K562 (cell line): ENCODE measurements around the gene CDK14. TPM values are rescaled to one million over a fixed set of nuclear protein-coding genes. Genes with fewer than 3 reads are reported as not detected.

Source experiments
- LCOR ChIP-seq: sonication (generic); formaldehyde crosslinking; IDR thresholded peaks from 2 replicates; pipeline ENCODE4 v1.8.0; 2022; ENCODE audit warnings: mild to moderate bottlenecking, missing genetic modification reagents
- U2AF2 ChIP-seq: fragments of 200-400 bp; formaldehyde crosslinking; optimal IDR thresholded peaks from 2 replicates; pipeline ENCODE3; 2017; ENCODE audit warnings: low read depth, mild to moderate bottlenecking, low read length
- polyA plus RNA-seq, 8 experiments: library from polyadenylated mRNA; depleted of rRNA in 4 of 8; stranded (reverse) in 5 of 8; unstranded in 3 of 8; fragments of >200 nt; fragmentation: Nextera tagmentation in 2 of 8; fragmentation: Illumina TruSeq in 1 of 8; extraction: Ambion mirVana in 2 of 8; extraction: Trizol in 1 of 8; gene quantifications; 2 replicates each; pipeline versions ENCODE4 v1.2.1 to v1.2.3, GENCODE V29; 2011 to 2014; ENCODE audit warnings: inconsistent platforms in 1 of 8, missing spikeins in 1 of 8
- total RNA-seq, 7 experiments: library from RNA; depleted of rRNA in 6 of 7; stranded (reverse); fragments of >200 nt in 6 of 7; fragmentation: Illumina TruSeq in 2 of 7; extraction: Trizol in 2 of 7; gene quantifications; 2 replicates each; pipeline versions ENCODE4 v1.2.1 to v1.2.3, GENCODE V29; 2011 to 2021; ENCODE audit warnings: low replicate concordance in 1 of 7
- TF ChIP-seq, protein P1 (sequence below): sonication (generic); formaldehyde crosslinking; IDR thresholded peaks from 2 replicates; pipeline ENCODE4 v1.8.0; 2022; ENCODE audit warnings: mild to moderate bottlenecking, missing genetic modification reagents, borderline replicate concordance
- TF ChIP-seq, protein P2 (sequence below), 2 experiments: IDR thresholded peaks; 2 replicates each; pipeline ENCODE4 v1.6.1; 2012; ENCODE audit warnings: improper control_type of control experiment in 2 of 2, low read depth in 2 of 2, low read length in 2 of 2, borderline replicate concordance in 1 of 2

The CDK14 gene
- total and polyA plus RNA-seq, 9 of the 15 experiments (the other 6 are each of a cell fraction or from before 2014, with no cell fraction given): 0.03 to 0.91 (median 0.16) TPM

DNA sequence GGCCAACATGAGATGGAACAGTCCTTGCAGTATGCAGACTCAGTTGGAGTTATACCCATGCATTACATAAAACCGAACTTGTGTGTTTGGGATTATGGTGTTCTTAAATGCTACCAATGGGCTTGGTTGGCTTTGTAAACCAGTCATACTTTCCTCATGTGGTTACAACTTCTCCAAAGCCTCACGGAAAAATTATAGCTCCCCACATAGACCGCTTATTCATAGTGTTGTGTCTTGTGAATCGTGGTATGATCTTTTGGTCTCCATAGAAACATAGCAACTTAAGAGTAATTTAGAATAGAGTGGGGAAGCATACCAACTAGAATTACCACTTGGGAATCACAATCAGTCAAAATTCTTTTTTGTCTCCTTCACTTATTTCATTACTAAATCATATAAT is 555.8 kb downstream of the CDK14 start (continued):
- TF ChIP-seq, protein P1, sequence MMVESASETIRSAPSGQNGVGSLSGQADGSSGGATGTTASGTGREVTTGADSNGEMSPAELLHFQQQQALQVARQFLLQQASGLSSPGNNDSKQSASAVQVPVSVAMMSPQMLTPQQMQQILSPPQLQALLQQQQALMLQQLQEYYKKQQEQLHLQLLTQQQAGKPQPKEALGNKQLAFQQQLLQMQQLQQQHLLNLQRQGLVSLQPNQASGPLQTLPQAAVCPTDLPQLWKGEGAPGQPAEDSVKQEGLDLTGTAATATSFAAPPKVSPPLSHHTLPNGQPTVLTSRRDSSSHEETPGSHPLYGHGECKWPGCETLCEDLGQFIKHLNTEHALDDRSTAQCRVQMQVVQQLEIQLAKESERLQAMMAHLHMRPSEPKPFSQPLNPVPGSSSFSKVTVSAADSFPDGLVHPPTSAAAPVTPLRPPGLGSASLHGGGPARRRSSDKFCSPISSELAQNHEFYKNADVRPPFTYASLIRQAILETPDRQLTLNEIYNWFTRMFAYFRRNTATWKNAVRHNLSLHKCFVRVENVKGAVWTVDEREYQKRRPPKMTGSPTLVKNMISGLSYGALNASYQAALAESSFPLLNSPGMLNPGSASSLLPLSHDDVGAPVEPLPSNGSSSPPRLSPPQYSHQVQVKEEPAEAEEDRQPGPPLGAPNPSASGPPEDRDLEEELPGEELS (CRISPR knock-in tag): no peak
- TF ChIP-seq, protein P2, sequence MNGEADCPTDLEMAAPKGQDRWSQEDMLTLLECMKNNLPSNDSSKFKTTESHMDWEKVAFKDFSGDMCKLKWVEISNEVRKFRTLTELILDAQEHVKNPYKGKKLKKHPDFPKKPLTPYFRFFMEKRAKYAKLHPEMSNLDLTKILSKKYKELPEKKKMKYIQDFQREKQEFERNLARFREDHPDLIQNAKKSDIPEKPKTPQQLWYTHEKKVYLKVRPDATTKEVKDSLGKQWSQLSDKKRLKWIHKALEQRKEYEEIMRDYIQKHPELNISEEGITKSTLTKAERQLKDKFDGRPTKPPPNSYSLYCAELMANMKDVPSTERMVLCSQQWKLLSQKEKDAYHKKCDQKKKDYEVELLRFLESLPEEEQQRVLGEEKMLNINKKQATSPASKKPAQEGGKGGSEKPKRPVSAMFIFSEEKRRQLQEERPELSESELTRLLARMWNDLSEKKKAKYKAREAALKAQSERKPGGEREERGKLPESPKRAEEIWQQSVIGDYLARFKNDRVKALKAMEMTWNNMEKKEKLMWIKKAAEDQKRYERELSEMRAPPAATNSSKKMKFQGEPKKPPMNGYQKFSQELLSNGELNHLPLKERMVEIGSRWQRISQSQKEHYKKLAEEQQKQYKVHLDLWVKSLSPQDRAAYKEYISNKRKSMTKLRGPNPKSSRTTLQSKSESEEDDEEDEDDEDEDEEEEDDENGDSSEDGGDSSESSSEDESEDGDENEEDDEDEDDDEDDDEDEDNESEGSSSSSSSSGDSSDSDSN (IDR thresholded peaks at IDR 0.05; ENCODE audit: borderline replicate concordance in 1 of 2, low read depth in 2 of 2, low read length in 2 of 2): no peak
- TF ChIP-seq U2AF2: no peak
- no peak for TF ChIP-seq LCOR (CRISPR knock-in tag)
- TF ChIP-seq, all 486 proteins: peak for 0
